SKM-1 treated with dmso at 0.1 percent for 144 hours (cell line): ENCODE results near the gene FSD1.

Source experiments
- DNase-seq: peaks from one replicate; lab custom pipeline; 2025; ENCODE audit not compliant: unreplicated experiment; lab: John Stamatoyannopoulos, UW

The FSD1 gene

DNA sequence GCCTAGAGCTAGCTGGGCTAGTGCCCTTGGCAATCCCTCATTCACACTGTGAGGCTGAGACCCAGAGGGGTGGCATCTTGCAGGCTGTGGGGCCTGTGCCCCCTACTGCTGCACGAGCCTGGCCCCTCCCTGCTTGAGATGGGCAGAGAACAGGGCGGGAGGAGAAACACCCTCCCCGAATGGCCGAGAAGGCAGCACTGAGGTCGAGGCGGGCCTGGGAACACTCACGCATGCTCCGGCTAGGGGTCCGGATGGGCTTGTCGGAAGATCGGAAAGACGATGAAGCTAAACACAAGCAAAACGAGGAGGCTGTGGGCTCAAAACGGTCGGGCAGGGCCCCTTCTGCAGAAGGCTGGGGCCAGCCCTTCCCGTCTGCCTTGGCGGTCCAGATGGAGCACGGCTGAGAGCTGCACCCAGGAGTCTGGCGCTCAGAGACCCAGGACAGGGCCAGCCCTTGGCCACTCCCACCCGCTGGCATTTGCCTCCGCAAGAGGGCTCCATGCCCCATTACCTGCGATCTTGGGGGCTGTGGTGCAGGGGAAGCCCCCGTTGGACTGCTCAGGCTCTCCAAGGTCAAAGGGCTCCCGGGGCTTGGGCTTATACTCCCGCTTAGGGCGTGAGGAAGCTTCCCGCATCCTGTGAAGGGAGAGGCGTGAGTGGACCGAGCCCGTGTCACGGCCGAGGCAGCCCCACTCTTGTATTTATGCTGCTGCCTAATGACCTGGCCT lies 57.9 kb downstream of the FSD1 start:
- no peak for DNase-seq

DNA sequence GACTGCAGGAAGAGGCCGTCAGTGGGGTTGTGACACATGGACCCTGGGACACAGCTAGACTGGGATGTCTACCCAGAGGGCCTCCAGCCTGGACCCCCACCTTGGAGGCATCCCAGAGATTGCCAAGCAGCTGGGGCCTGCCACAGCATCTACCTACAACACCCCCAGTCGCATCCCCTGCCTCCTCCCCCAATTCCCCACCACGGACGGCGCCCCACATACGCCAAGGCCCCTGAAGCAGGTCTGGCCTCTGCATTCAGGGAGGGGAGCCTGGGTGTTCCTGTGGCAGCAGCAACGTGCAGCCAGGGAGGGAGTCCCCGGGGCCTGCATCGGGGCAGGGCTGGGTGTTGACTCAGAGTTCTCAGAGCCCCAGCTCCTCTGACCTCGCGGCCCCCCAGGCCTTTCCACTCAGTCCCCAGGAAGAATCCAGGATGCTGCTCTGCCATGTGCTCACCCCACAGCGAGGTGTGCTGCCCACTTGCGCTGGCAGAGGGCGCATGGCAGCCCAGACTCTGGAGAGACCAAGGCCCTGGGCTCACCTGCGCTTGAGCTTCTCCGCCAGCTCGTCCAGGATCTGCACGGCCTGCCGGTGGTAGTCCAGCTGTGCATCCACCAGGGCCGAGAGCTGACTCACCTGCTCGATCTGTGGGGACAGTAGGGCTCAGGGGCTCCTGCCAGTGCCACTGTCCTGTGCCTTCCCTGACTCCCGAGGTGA lies 58.6 kb downstream of the FSD1 start:
- no peak for DNase-seq

DNA sequence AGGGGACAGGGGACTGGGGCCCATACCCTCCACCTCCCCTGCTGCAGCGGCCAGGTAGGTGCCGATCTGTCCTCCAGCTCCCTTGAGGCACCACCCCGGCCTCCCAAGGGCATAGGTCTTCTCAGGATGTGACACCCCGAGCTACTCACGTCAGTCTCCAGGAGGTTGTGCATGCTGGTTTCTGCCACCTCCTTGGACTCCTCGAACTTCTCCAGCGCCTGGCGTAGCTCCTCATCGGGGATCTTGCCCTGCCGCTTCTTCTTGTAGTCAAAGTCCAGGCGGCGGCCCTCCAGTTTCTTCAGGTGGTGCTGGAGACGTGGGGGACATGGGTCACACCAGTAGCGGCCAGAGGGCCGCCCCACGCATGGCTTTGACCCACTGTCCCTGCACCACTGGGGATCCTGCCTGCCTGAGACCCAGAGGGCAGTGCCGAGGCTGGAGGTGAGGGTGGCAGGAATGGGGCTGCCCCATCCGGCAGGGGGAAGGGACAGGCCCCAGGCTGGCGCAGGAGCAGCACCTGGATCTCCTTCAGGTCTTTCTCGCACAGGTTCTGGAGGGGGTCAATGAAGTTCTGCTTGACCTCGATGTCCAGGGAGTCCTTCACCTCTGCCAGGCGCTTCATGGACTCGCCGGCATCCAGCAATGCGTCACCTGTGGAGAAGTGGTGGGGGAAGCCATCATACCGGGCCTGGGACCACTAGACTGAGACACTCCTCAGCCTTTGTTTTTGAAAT lies 59.3 kb downstream of the FSD1 start:
- DNase-seq = no peak

DNA sequence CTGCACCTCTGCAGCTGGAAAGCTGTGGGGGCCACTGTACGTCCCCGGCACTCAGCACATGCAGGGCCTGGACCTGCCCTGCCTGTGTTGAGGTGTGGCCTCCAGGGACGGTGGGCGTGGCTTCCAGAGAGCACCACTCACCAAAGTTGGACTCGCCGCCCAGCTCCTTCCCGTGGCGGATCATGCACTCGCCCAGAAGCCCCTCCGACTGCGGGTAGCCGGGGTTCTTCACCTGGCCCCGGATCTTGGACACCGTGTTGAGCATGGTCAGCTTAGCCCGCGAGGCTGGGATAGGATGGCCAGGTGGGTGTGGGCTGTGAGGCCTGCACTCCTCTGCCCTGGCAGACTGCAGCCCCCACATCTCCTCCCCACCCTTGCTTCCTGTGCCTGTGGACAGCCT lies 60.9 kb downstream of the FSD1 start:
- no peak for DNase-seq

DNA sequence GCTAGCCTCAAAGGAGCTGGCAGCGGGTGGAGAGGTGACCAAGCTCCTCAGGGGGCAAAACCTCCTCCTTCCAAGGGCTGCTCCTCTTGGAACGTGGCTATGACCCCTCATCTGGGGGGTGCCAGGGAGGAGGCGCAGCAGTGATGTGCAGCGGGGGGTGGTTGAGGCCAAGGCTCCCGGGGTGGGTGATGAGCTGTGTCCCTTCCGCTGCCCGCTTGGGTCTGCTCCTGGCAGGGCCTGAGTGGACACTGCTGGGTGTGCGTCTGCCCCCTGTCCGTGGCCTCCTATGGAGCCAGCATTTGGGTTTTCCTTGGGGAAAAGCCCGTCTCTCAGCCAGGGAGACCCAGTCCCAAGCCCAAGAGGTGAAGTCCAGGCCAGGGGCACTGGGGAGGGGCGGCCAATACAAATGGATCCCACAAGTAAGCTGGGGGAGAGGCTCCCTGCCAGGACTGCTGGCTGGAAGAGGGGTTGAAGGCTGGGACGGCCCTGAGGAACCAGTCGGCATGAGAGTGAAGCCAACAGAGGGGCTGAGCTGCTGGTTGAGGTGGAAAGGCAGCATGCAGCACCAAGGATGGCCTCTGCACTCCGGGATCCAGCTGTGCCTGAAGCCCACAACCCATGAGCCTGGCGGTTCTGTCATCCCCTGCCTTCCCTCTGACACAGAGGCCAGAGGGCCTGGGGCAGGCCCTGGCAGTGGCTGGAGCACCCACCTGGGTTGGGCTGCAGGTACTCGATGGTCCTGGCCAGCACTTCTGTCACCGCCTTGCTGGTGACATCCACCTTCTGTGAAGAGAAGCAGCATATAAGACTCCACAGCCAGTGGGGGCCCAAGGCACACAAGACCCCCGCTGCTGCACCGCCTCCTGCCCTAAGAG lies 61.6 kb downstream of the FSD1 start:
- no peak for DNase-seq

DNA sequence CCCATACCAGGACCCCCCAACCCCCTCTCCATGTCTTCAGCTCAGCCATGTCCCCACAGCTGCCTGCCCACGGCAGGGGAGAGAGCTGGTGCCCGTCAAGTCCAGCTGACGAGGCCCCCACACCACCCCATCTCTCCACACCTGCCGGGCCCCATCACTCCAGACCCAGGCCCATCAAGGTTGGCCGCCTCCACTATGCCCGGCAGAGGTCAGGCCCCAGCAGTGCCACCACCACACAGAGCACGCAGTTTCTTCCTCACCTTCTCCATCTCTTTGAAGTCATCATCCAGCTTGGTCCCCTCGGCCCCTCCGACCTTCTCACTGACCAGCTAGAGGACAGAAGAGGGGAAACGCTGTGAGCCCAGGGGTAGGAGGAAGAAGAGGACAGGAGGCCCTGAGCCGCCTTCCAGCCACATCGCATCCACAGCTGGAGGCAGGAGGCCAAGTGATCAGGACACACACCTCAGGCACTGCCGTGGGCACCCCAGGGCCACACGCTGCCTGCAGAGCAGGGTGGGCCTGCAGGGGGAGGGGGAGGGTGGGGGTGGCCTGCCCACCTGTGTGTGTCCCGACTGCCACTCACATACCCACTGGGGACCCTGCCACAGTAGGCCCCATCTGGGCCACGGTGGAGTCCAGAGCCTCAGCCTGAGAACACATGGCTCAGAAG lies 62.4 kb downstream of the FSD1 start:
- DNase-seq = no peak

DNA sequence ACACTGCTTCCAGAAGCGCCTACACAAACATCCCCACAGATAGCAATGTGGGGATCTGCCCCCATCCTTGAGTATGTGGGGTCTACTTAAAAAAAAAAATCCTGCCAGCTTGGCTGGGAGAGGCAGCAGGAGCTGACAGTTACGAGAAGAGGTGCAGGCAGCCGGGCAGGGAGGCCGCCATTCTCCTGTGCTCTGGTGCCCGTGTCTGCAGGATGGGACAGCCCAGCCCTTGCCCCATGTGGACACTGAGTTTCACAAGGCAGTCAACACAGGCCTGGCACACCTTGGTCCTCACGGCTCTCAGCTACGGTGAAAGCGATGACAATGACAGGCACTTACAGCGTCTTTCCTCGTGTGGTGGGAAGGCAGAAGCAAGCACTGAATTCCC lies 62.9 kb downstream of the FSD1 start:
- no peak for DNase-seq

DNA sequence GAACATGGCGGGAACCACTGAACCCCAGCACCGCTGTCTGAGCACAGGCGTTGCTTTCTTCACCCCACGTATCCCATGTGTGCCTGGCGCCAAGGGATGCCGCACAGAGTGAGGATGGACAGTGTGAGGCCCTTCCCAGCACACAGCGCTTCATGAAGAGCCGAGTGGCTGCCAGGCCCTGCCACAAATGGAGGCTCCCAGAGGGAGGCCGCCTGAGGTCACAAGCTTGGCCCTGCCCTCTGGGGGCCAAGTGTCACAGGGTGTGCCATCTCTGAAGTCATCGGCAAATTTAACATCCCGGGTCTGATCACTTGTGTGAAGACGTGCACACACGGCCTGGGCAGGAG lies 63.4 kb downstream of the FSD1 start:
- no peak for DNase-seq

DNA sequence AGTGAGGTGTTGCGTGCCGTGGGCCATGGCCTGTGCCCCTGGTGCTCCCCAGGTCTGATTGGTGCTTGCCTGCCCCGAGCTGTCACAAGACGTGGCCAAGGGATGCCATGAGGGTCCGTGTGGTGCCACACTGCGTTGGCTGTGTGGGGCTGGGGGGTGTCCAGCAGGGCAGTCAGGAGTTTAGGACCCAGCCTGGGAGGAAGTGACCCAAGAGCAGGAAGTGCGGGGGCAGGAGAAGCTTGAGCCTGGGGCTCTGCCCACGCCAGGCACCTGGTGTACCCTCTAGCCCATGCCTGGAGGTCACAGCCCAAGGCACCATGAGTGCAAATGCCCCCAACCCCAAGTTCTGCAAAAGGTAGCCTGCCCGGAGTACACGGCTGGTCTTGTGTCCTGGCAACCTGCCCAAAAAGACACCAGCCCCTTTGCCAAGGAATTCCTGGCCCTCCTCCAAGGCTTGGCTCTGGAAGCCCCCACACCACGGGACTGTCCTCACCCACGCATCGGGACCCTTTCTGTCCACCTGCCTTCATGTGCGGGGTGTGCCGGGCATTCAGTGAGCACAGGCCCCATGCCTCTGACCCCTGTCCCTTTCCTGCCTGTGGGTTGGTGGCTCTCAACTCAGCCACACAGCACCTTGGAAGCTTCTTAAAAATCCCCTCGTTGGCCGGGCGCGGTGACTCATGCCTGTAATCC lies 63.9 kb downstream of the FSD1 start:
- no peak for DNase-seq

DNA sequence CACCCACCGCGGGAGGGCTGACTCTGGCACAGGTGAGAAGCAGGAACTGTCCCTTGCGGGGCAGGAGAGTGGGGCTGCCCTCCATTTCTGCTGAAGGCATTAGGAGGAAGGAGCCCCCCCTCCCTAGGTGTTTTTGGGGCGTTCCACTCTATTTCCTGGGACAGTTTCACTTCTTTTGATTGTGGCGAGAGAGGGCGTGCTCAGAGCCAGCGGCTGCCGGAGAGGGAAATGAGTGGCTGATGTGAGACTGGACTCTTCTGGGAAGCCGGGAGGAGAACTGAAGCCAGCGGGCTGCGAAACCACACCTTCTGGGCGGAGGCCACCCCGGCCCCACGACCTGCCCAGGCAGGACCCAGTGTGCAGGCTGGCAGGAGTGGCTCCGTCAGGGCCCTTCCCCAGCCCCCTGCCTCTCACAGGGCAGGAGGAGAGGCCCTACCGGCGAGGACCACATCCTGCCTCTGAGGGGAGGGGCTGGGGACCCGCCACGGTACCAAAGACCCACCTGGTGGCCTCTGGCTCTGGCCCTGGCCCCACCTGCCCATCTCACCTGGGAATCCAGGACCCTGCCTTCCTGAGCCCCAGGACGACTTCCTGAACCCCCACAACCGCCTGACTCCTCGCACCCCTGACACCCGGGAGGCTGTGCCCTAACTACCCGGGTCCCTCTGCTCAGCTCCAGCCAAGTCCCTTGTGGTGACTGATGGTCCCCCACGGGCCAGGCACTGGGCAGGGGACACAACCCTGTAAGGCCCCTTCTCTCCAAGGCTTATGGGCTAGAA lies 64.9 kb downstream of the FSD1 start:
- peak; percentile 37 for DNase-seq

DNA sequence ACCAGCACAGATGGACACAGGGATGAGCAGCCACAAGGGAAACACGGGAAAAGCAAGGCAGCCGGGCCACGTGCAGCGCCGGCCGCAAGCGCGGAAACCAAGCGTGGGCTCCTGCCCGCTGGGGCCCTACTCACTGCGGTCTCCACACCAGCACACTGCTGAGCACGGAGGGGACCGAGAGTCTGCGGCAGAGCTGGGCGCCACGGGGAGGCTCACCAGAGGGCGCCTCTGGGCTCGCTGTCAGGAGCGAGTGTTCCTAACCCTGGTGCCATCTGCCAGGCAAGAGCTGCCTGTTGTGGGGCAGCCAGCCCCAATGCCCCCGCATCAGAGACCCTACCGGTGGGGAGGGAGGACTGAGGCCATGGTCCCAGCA lies 65.5 kb downstream of the FSD1 start:
- DNase-seq = no peak

DNA sequence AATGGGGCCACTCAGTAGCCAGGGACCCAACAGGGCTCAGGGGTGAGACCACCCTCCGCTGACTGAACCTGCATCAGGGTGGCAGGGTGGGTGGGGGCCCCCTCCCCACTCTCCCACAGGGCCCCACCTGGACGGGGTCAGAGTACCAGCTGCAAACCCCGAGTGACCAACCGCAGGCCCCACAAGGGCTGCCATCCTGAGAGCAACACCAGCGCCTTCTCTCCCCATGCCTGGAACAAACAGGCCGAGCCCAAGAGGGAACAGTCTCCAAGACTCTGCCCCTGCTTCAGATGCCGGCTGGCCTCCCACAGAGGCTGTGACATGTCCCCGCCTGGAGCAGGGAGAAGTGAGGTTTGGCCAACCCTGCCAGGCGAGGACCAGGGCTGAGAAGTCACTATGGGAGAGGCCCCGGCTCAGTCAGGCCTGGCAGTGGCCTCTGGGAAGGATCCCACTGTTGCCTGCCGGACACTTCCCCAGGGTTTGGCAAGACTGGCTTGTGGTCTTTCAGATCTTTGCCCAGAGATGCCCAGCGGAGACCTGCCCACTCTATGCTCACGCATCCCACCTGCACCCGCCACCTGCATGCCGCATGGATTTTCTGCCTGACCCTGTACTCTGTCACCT lies 66.1 kb downstream of the FSD1 start:
- no peak for DNase-seq

DNA sequence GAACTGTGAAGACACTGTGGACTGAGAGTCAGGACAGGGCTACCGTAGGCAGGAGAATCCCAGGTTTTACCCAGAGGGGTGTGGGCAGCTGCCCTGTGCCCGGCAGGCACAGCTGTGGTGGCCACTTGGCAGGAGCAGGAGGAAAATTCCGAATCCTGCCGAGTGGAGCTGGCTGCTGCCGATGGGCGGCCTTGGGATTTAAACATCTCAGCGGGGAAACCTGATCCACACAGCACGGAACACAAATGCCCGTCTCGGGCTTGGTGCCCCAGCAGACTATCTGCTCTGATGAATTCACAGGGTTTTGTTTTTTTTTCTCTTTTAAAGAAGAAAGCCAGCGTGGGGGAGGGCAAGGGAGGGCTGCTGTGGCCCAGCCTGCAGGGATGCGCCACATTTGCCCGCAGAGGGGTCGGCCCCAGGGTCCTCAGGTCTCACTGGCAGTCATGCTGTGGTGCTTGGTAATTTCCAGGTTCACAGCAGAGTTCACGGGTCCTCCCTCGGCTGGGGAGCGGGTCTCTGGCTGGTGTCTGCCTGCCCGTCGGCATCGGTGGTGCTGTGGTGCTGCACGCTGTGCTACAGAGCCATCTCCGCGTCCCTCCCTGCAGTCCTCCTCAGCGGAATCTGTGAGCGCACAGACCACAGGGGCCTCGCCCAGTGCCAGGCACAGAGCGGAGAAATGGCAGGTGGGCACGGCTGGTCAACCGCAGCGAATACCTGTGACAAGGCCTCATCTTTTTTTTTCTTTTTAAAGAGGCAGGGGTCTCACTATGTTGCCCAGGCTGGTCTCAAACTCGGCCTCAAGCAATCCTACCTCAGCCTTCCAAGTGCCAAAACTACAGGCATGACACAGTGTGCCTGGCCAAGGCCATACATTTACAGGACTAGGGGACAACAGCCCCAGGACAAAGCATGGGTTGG lies 67.1 kb downstream of the FSD1 start:
- no peak for DNase-seq

DNA sequence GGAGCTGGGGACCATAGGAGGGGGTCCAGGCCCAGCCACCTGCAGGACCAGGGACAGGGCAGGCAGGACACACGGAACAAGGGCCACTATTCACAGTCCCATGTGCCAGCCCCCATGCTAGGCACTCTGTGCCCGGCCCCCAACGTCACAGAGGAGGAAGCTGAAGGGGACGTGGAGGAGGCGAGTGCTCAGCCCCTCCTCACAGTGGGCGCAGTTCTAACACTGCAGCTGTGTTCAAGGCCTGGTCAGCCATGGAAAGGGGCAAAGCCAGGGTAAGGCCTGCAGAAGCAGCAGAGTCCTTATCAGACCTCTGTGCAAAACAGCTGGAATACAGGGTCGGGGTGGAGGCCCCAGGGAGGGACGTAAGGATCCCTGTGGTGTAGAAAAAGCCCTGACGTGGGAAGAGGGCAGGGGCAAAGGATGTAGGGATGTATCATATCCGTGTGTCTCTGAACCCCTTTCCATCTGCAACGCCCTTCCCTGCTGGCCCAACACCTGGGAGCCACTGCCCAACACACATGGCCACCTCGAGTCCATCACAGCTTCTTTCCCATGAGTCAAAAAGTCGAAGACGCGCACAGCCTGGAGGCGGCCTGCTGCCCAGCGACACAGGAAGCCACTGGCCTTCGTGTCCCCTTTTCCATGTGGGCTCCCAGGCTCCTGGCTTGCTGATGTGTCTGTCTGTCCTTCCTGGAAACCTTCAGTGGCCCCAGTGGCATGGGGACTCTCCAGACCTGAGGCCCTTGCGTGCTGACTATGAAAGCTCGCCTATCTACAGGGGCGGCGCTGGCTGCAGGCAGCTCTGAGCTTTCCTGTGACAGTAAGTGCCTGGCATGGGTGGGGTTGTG lies 68.0 kb downstream of the FSD1 start:
- DNase-seq = no peak

DNA sequence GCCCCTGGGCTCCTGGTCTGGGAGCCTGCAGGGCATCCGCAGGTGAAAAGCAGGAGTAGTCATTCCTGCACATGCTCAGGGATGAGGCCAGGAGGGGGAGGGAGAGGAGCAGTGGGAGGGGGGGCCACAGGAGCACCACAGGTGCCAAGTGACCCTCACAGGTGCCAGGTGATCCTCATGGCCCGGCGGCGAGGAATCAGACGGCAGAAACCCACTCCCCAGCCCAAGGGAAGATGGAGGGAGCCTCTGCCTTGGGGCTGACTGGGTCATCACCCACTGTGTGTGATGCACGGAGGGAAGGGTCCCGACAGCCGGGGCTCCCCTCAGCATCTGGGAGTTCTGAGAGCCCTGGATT lies 68.6 kb downstream of the FSD1 start:
- no peak for DNase-seq
